Measurements from ENCODE around the gene TLNRD1. TPM values are rescaled to one million over a fixed set of nuclear protein-coding genes. Genes with fewer than 3 reads are reported as not detected.

Gene TLNRD1
- total RNA-seq = 9.2 and 10.2 TPM in 2 replicates

GRCh38 chr15:81000624-81001151, at the start of gene TLNRD1:
Gene TLNRD1, plus strand, starts transcription at chr15:81000923. Its CDS starts 1,349 bp downstream, at chr15:81002272.

GRCh38 chr15:80989518-80990478, 10.9 kb upstream of the TLNRD1 start, which contains the start of gene MESD:
Gene MESD, minus strand, starts transcription at chr15:80989819. Its CDS starts 28 bp downstream, at chr15:80989791.

Other genes starting within 250 kb of the TLNRD1 start
- gene CEMIP, start 221.6 kb upstream of the TLNRD1 start, total RNA-seq = 0.19 and 0.27 TPM in 2 replicates
- gene MESD, start 11.1 kb upstream of the TLNRD1 start, total RNA-seq = 16.6 and 18.6 TPM in 2 replicates
- gene CFAP161, start 133.3 kb downstream of the TLNRD1 start, total RNA-seq = 0.38 and 0.63 TPM in 2 replicates
- 0.19 and 0.27 TPM in 2 replicates for gene IL16, start 196.0 kb downstream of the TLNRD1 start, total RNA-seq

Measured in endothelial cell of coronary artery (primary cell).